Measurements from ENCODE around the gene C11orf16.
A peak's percentile ranks its signal among the peaks of the same experiment; 100 is the strongest.
"Not testable (repeated sequence)": the region's sequence is repeated elsewhere in the genome, so short reads cannot be mapped to it uniquely, and the experiment has no call there.

C11orf16 gene

DNA sequence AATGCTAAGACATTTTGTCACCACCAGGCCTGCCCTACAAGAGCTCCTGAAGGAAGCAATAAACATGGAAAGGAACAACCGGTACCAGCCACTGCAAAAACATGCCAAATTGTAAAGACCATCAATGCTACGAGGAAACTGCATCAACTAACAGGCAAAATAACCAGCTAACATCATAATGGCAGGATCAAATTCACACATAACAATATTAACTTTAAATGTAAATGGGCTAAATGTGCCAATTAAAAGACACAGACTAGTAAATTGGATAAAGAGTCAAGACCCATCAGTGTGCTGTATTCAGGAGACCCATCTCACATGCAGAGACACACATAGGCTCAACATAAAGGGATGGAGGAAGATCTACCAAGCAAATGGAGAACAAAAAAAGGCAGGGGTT is 41.6 kb downstream of the C11orf16 start:
- DNase-seq (ENCODE audit: low spot score); FAIRE-seq: not testable (repeated sequence)

DNA sequence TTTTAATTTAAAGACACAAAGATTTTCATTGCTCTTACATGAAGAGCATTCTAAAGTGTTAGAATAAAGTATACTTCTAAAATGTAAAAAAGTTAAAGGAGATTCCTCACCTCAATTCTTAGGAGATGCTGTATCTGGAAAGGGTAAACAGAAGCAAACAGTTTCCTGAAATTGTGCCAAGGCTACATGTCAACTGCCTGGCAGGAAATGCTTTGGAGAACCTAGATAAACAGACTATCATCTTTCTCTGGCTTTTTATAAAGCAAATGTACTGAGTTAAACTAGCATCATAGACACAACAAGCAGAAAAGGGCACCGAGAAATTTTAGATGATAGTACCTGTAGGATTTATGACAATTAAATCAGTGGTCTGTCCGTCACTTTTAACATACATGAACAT is 46.4 kb downstream of the C11orf16 start:
- DNase-seq (ENCODE audit: low spot score) (no peak), FAIRE-seq (no peak)

DNA sequence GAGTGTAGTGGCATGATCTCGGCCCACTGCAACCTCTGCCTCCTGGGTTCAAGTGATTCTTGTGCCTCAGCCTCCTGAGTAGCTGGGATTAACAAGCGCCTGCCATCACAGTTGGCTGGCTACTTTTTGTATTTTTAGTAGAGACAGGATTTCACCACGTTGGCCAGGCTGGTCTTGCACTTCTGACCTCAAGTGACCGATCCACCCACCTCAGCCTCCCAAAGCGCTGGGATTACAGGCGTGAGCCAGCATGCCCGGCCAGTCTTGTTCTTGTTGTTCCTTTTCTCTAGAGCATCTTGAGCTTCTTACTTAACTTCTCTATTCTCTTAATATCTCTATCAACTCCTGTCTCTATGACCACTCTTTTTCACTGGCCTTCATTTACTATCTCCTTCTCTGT is 51.2 kb downstream of the C11orf16 start:
- FAIRE-seq; DNase-seq (ENCODE audit: low spot score): not testable (repeated sequence)

DNA sequence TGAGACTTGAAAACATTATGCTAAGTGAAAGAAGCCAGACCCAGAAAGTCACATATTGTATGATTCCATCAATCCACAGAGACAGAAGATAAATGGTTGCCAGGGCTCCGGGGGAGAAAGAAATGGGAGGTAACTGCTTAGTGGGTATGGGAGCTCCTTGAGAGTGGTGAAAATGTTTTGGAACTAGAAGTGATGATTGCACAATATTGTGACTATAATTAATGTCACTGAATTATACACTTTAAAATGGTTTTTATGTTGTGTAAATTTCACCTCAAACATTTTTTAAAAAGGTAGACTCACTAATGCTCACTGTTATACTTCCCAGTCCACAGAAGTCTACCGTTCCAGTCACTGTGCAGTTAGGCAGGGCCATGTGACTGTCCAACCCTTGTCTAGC is 54.0 kb downstream of the C11orf16 start:
- no peak for DNase-seq (ENCODE audit: low spot score)

DNA sequence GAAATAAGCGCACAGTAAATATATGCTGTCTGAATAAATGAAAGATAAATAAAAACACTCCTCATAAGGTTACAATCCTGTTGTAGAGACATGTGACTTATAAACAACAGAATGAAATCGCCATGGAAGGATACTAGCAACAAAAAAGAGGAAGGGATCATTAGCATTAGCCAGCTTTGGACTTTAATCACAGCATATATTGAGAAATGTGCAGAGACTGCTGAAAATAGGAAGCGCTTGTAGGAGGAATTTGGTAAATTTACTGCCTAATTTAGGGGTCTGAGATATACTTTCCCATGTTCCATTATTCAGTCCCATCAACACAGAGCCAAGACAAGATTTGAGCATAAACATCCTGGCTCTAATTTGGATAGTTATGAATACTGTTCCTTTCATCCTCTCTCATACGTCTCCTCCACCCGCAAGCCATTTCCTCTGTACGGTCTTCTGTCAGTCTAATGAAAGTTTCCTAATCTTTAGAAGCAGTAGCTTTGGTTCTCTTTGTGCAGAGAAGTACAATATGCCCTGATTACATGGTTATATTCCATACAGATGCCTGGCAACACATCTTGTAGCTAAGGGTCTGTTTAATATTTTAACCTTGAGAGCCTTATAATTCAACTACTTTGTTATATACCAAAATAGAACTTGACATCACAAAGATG is 58.9 kb downstream of the C11orf16 start:
- FAIRE-seq: no peak

More for the DNA sequence above, 54.0 kb downstream of the C11orf16 start:
- no peak for FAIRE-seq

DNA sequence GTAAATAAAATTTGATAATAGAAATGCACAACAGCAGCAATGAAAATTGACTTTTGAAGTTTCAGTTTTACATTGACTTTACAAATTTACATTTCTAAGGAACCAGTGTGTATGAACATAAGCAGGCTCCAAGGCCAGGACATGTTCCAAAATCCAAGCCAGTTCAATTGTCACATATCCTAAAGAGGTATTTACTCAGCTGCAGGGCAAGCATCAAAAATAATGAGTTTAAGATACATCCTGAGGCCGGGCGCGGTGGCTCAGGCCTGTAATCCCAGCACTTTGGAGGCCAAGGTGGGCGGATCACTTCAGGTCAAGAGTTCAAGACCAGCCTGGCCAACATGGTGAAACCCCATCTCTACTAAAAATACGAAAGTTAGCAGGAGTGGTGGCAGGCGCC is 60.8 kb downstream of the C11orf16 start:
- DNase-seq (ENCODE audit: low spot score): no peak
- no peak for FAIRE-seq

More for the DNA sequence above, 58.9 kb downstream of the C11orf16 start:
- DNase-seq (ENCODE audit: low spot score): no peak

DNA sequence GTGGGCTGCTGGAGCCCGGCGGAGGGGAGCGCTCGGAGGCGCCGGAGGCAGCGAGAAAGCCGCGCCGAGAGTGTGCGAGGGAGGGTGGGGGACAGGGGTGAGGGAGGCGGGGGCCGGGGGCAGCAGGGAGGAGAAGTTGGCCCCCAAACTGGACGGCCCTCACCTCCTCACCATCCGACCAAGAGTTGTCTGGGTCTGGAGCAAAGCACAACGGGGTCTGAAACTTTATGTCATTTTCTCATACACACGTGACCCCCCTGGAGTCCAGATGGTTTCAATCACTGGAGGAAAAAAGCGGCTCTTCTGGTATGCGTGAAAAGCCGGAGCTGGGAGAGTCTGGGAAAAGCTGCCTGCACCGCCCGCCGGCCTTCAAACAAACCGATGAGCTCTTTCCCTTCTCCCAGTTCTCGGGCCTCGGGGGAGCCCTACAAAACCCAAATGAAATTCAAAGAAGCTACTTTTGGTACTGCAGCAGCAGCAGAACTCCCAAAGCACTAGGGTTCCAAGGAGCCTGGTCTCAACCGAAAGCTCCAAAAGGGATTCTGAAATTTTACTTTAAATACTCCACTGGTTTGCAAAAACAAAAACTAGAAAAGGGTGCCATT is 61.5 kb downstream of the C11orf16 start:
- FAIRE-seq: no peak
- DNase-seq (ENCODE audit: low spot score): peak; percentile 65

DNA sequence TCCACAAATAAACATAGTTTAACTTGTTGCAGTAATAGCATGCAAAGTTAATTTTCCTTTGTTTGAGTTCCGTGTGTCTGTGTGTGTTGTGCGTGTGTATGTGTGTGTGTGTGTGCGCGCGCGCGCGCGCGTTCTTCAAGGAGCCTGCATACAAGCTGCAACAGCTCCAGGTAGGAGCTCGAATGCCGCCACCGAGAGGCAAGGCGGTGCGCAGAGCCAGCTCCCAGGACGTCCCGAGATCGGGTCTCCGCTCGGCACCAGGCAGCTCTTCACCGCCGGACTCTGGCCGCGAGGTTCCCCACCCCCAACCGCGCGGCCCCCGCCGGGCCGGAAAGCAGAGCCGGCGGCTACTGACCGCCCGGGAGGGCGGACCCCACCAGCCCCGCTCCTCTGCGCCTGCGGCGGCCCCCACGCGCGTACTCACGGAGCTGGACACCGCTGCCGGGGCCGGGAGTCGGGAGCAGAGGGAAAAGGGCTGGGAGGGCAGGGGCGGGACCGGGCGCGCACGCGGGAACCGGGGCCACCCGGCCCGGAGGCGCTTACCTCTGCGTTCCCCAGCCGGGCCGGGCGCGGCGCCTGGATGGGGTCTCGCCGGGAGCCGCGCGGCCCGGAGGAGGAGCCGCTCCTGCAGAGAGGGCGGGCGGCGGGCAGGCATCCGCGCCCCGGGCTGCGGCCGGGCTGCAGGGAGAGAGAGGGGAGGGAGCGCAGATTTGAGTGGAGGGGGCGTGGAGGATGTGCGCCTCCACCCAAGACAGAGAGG is 62.2 kb downstream of the C11orf16 start:
- DNase-seq (ENCODE audit: low spot score): peak; percentile 79
- peak; percentile 40 for FAIRE-seq
